Metanephros (tissue), 2 donors: ENCODE results near the gene PHKG1. TPM values are rescaled to one million over a fixed set of nuclear protein-coding genes. Genes with fewer than 3 reads are reported as not detected.

Experiments used
- small RNA-seq: library from RNA; depleted of rRNA; stranded (forward); fragments of <200 nt; gene quantifications from one replicate; pipeline ENCODE3, GENCODE V24; 2014; ENCODE audit warnings: low replicate concordance
- total RNA-seq: library from RNA; depleted of rRNA; stranded (reverse); fragments of >200 nt; gene quantifications from one replicate; pipeline ENCODE4 v1.2.3, GENCODE V29; 2014

The PHKG1 gene
- 29.3 TPM for total RNA-seq

GRCh38 chr7:56092789-56093531, at the start of gene PHKG1:
Gene PHKG1 (minus strand): TSS chr7:56092952. CDS start chr7:56088941, 4,011 bp downstream.

DNA sequence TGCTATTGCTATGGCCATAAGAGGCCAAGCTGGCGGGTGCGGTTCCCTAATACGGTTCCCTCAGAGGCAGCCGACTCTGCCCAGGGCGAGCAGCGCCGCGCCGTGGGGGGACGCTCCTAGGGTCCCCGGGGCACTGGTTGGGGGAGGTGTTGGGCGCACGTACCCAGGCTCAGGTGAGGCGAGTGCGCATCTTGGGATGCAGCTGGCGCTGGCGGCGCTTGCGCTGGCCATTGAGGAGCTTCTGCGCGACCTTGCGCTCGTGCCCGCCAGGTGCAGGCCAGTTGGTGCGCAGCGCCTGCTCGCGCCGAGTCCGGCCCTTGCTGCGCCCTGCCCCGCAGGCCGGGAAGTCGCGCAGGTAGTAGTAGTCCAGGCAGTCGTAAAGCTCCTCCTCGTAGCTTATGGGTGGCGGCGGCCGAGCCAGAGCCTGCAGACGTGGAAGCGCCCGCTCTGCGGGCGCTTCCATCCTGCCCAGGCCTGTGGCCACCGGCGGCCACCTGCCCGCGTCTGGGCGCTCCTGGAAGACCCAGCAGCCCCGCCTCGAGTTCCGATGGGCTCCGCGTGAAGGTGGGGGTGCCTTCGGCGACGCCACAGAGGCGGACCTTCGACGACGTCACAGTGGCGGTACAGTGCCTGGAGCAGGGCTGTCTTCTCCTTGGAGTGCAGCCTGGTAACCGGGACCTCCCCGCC, 23.2 kb upstream of the PHKG1 start, which contains the start of gene NUPR2:
Gene NUPR2 (minus strand): TSS at position 566 of the 687 bp plus-strand sequence. CDS start 103 bp downstream, at position 463.

DNA sequence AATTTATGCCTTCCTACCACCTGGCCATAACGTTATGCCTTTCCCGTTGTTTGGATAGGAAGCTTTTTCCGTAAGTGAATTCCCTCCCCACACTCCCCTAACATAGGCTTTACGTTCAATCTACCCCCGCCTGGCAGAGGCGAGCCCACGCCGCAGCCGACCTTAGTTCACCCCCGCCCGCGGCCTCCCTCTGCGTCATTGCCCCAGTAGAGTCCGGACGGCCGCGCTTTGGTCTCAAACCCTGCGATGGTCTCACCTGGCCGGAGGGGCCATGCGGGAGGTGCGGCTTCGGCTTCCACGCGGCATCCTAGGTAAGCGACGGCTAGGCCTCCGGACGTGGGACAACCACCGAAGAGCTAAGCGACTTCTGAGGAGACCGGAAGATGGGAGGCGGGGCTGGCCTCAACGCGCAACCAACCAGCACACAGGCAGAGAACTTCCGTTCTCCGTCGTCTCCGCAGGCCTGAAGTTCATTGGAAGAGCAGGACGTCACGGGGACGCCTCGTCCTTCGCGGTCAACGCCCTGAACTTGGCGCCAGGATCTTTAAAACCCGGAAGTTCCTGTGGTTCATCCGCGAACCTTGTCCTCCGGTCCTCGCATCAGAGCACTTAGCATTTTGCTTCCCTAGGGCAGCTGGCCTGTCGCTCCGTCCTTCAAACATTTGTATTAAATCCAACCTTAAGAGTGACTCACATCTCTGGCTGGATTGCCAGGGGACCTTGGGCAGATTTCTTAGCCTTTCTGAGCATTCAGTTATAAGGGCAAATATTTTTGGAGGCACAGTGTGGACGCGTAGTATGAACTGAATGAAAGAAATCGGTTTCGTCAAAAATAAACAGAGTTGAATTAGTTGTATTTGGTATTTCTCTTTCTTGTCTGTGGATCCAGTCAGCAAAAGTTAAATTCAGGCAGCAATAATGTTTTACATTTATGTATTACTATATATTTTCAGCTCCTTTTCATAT, 13.6 kb upstream of the PHKG1 start, which contains the start of gene CHCHD2:
Gene CHCHD2 (minus strand): TSS at position 369 of the 966 bp plus-strand sequence. CDS start 63 bp downstream, at position 306.

GRCh38 chr7:56063882-56064625, 28.7 kb downstream of the PHKG1 start, which contains the start of gene SUMF2:
Gene SUMF2 (plus strand): TSS chr7:56064286. CDS start chr7:56064312, 26 bp downstream.

GRCh38 chr7:56051339-56052191, 41.2 kb downstream of the PHKG1 start, which contains the start of the genes CCT6A and PSPH:
Gene CCT6A (plus strand): TSS chr7:56051765. CDS start chr7:56051849, 84 bp downstream.
Gene PSPH (minus strand): TSS chr7:56051444. CDS start chr7:56021212, 30,232 bp downstream.

Small RNA genes within 50 kb of the gene (small RNA-seq; reads per million reads assigned to genes)
- gene SNORA15 = not detected
- gene SNORA22B = not detected

Other genes starting within 250 kb of the PHKG1 start
- not detected for gene SEPTIN14, start 230.2 kb downstream of the PHKG1 start, total RNA-seq
- gene ZNF713, start 205.5 kb downstream of the PHKG1 start, total RNA-seq = 11.0 TPM
- gene MRPS17, start 141.1 kb downstream of the PHKG1 start, total RNA-seq = 11.2 TPM
- 106 TPM for gene NIPSNAP2, start 128.4 kb downstream of the PHKG1 start, total RNA-seq
- gene PSPH, start 41.5 kb downstream of the PHKG1 start, total RNA-seq = 18.6 TPM
- 99.3 TPM for gene CCT6A, start 41.2 kb downstream of the PHKG1 start, total RNA-seq
- 111 TPM for gene SUMF2, start 28.7 kb downstream of the PHKG1 start, total RNA-seq
- gene CHCHD2, start 13.5 kb upstream of the PHKG1 start, total RNA-seq = 379 TPM
- 3.0 TPM for gene NUPR2, start 23.5 kb upstream of the PHKG1 start, total RNA-seq